HepG2 (cell line): ENCODE results near the gene CPED1. TPM values are rescaled to one million over a fixed set of nuclear protein-coding genes. Genes with fewer than 3 reads are reported as not detected.

Experiments used
- ATAC-seq: fragments of 200-7000 bp; cut with Tn5 transposase; 3 replicates; pipeline ENCODE4 v1.9.1; 2020; ENCODE audit warnings: mild to moderate bottlenecking, moderate library complexity
- BruUV-seq: library from RNA; stranded (reverse); fragments of 400-500 nt; replicated peaks from 2 replicates; lab custom pipeline; 2021; lab: Mats Ljungman, UMichigan
- CTCF ChIA-PET: fragments of 300-600 bp; formaldehyde crosslinking; extraction: SDS; loops from one replicate; lab custom pipeline; 2021; ENCODE audit warnings: low total read pairs, inconsistent platforms, low intra/inter-chr PET ratio; lab: Yijun Ruan, JAX
- POLR2A ChIA-PET: fragments of 350-600 bp; sonication (Branson Sonifier 250); formaldehyde crosslinking; loops from one replicate; lab custom pipeline; 2020; ENCODE audit warnings: antibody characterized with exemption, inconsistent platforms; lab: Yijun Ruan, JAX
- DNase-seq: peaks from one replicate; pipeline ENCODE4 v3.0.0-alpha.2; 2015; ENCODE audit warnings: low spot score
- FAIRE-seq: peaks from 3 replicates; lab custom pipeline; 2011; peaks lifted over from hg19 to GRCh38; lab: Jason Lieb, UNC
- H2AFZ ChIP-seq: one replicate; pipeline ENCODE4 v1.6.1; 2011; ENCODE audit warnings: low read length, inconsistent platforms
- H3K27ac ChIP-seq: fragments of 300-600 bp; 3 replicates; pipeline ENCODE4 v1.8.0; 2011; ENCODE audit warnings: mixed run types, mild to moderate bottlenecking, mixed read lengths, low read length, inconsistent platforms; ENCODE audit not compliant: insufficient read depth; ENCODE audit errors: extremely low read length
- H3K27me3 ChIP-seq, 2 experiments: fragments of 200-600 bp in 1 of 2; 2 replicates in 1 of 2; 3 replicates in 1 of 2; pipeline versions ENCODE4 v1.6.0 to v1.8.0; 2011; ENCODE audit warnings: low read length in 2 of 2, mild to moderate bottlenecking in 2 of 2, moderate library complexity in 2 of 2, inconsistent platforms in 1 of 2; ENCODE audit not compliant: insufficient read depth in 2 of 2, control insufficient read depth in 1 of 2
- H3K36me3 ChIP-seq, 2 experiments: fragments of 200-600 bp in 1 of 2; replicated peaks in 1 of 2; 2 replicates in 1 of 2; 3 replicates in 1 of 2; pipeline versions ENCODE4 v1.5.1 to v1.8.0; 2011; ENCODE audit warnings: low read length in 2 of 2, inconsistent platforms in 1 of 2; ENCODE audit not compliant: insufficient read depth in 2 of 2, control insufficient read depth in 1 of 2
- H3K4me1 ChIP-seq: 2 replicates; pipeline ENCODE4 v1.5.1; 2012; ENCODE audit warnings: low read length, inconsistent platforms; ENCODE audit not compliant: insufficient read depth
- H3K4me2 ChIP-seq: 2 replicates; pipeline ENCODE4 v1.6.0; 2011; ENCODE audit warnings: low read depth, low read length, inconsistent platforms
- H3K4me3 ChIP-seq, 3 experiments: fragments of 200-600 bp in 1 of 3; sonication (generic), shearing (Covaris generic) in 1 of 3; replicated peaks in 1 of 3; 2 replicates each; pipeline ENCODE4 v1.5.1; 2011 to 2016; ENCODE audit warnings: low read length in 3 of 3, inconsistent platforms in 2 of 3, low read depth in 2 of 3, mild to moderate bottlenecking in 2 of 3, control low read depth in 1 of 3, mixed read lengths in 1 of 3; ENCODE audit not compliant: insufficient read depth in 1 of 3
- H3K79me2 ChIP-seq: one replicate; pipeline ENCODE4 v1.6.1; 2011; ENCODE audit warnings: low read length, inconsistent platforms; ENCODE audit not compliant: insufficient read depth
- H3K9ac ChIP-seq: 2 replicates; pipeline ENCODE4 v1.6.0; 2011; ENCODE audit warnings: mild to moderate bottlenecking, low read depth, low read length, inconsistent platforms; ENCODE audit not compliant: insufficient read depth
- H3K9me3 ChIP-seq: 2 replicates; pipeline ENCODE4 v1.5.1; 2012; ENCODE audit warnings: mild to moderate bottlenecking, low read length
- H4K20me1 ChIP-seq: 2 replicates; pipeline ENCODE4 v1.6.0; 2011; ENCODE audit warnings: inconsistent platforms, mild to moderate bottlenecking, low read length, moderate library complexity; ENCODE audit not compliant: insufficient read depth
- FOXM1 ChIP-seq: sonication (generic); formaldehyde crosslinking; IDR thresholded peaks from 2 replicates; pipeline ENCODE4 v1.5.0; 2020; ENCODE audit warnings: missing genetic modification reagents
- NFRKB ChIP-seq: fragments of 450-650 bp; IDR thresholded peaks from 2 replicates; pipeline ENCODE4 v1.6.1; 2017
- SOX6 ChIP-seq, 2 experiments: fragments of 450-650 bp in 1 of 2; sonication (generic) in 1 of 2; formaldehyde crosslinking in 1 of 2; IDR thresholded peaks; 2 replicates each; pipeline versions ENCODE4 v1.4.0 to v1.6.1; 2017 to 2020; ENCODE audit warnings: antibody characterized with exemption in 1 of 2, mild to moderate bottlenecking in 1 of 2, missing genetic modification reagents in 1 of 2
- SP2 ChIP-seq: sonication (generic); formaldehyde crosslinking; IDR thresholded peaks from 2 replicates; pipeline ENCODE4 v1.5.1; 2020; ENCODE audit warnings: mild to moderate bottlenecking, missing genetic modification reagents
- ZNF343 ChIP-seq: sonication (generic); formaldehyde crosslinking; IDR thresholded peaks from 2 replicates; pipeline ENCODE4 v1.4.0; 2020; ENCODE audit warnings: mild to moderate bottlenecking, missing genetic modification reagents
- ZNF567 ChIP-seq: sonication (generic); formaldehyde crosslinking; IDR thresholded peaks from 2 replicates; pipeline ENCODE4 v1.8.1; 2023; ENCODE audit warnings: mild to moderate bottlenecking, missing genetic modification reagents, borderline replicate concordance
- WGBS: methylation state at CpG from one replicate; pipeline ENCODE4 v1.1.6; 2017; ENCODE audit warnings: low lambda C conversion rate; 5-methylcytosine and 5-hydroxymethylcytosine counted together
- in situ Hi-C: cut with HindIII; loops from 2 replicates; pipeline ENCODE4 v1.10.0; 2017; ENCODE audit warnings: low pct_unique_long_range_greater_than_20kb; ENCODE audit not compliant: extremely low pct_ligation_motif_present
- intact Hi-C: fragments of 100-400 bp; cut with micrococcal nuclease; formaldehyde crosslinking; loops from one replicate; pipeline ENCODE4 v1.10.0; 2022; ENCODE audit not compliant: unreplicated experiment
- polyA plus RNA-seq, 8 experiments: library from polyadenylated mRNA; depleted of rRNA in 3 of 8; stranded (reverse) in 7 of 8; unstranded in 1 of 8; fragments of >200 nt; fragmentation: Illumina TruSeq in 4 of 8; extraction: Trizol in 4 of 8; gene quantifications; 2 replicates each; pipeline versions ENCODE4 v1.2.1 to v1.2.3, GENCODE V29; 2011 to 2016; ENCODE audit warnings: low read depth in 4 of 8, missing spikeins in 1 of 8, mixed read lengths in 1 of 8; ENCODE audit not compliant: insufficient read depth in 1 of 8
- total RNA-seq, 5 experiments: library from RNA; depleted of rRNA; stranded (reverse); fragments of >200 nt; fragmentation: Illumina TruSeq; extraction: Trizol; gene quantifications; 2 replicates each; pipeline ENCODE4 v1.2.3, GENCODE V29; 2016; ENCODE audit warnings: low read depth in 1 of 5
- TF ChIP-seq, protein P1 (sequence below): sonication (generic); formaldehyde crosslinking; IDR thresholded peaks from 2 replicates; pipeline ENCODE4 v1.5.0; 2020; ENCODE audit warnings: missing genetic modification reagents
- TF ChIP-seq, protein P2 (sequence below): sonication (generic); formaldehyde crosslinking; conservative IDR thresholded peaks from 2 replicates; pipeline ENCODE4 v1.4.0; 2020; ENCODE audit warnings: missing genetic modification reagents
- TF ChIP-seq, protein P3 (sequence below): sonication (generic); formaldehyde crosslinking; IDR thresholded peaks from 2 replicates; pipeline ENCODE4 v1.8.1; 2023; ENCODE audit warnings: missing genetic modification reagents, inconsistent platforms, borderline replicate concordance

The CPED1 gene
- total and polyA plus RNA-seq, 2 of the 13 experiments (the other 11 are each of a cell fraction or from before 2014, with no cell fraction given): 11.5 to 27.0 TPM

DNA sequence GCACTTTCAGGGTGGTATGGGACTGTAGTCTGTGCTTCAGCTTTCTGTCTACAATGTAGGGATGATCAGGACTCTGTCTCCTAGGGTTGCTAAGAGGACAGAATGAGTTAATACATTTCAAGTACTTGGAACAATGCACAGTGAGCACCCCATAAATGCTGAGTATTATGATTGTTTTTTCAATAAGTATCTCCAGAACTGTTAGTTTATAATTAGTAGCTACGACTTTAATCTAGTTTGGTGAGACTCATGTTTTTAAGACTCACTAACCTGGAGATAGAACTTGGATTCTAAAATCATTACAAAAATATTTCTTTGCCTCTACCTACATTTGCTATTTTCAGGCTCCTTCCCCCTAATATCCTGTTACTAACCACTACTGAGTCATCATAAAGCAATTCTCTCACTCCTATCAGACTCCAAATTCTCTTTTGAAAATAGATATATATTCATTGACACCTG is 95.3 kb downstream of the CPED1 start:
- Histone ChIP-seq H4K20me1 (no peaks in the 10 kb centered on the region), H3K9ac (no peak overlapping the region), H2AFZ (no peak overlapping the region), H3K4me1 (peaks cover 11% of the 10 kb centered on the region), H3K27me3 (no peaks in the 10 kb centered on the region), H3K4me2 (no peak overlapping the region), H3K9me3 (no peaks in the 10 kb centered on the region)
- ATAC-seq: no peak; the same call in 2 of the 3 replicates
- BruUV-seq: no TSS peak
- CTCF ChIA-PET: no interaction called here
- intact Hi-C loops (no loop called here), in situ Hi-C loops (loop anchor here (5.0 kb wide), 1 partner anchor 97 kb away; the partner anchor contains the start of gene CPED1)
- POLR2A ChIA-PET: no interaction called here
- TF ChIP-seq NFRKB: no peak
- TF ChIP-seq, protein P1, sequence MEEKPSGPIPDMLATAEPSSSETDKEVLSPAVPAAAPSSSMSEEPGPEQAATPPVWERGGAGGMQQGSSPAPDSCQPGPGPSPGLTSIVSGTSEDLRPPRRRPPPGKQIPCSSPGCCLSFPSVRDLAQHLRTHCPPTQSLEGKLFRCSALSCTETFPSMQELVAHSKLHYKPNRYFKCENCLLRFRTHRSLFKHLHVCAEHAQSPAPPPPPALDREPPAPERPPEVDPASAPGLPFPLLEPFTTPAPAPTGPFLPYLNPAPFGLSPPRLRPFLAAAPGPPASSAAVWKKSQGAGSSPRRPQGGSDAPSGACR (CRISPR knock-in tag): no peak
- no peak for TF ChIP-seq ZNF343
- TF ChIP-seq SOX6 (IDR thresholded peaks at IDR 0.05): no peak
- TF ChIP-seq SOX6 (CRISPR knock-in tag; IDR thresholded peaks at IDR 0.05): no peak
- no peak for TF ChIP-seq SP2 (CRISPR knock-in tag)
- no peak for TF ChIP-seq ZNF567 (CRISPR knock-in tag)
- TF ChIP-seq, protein P2, sequence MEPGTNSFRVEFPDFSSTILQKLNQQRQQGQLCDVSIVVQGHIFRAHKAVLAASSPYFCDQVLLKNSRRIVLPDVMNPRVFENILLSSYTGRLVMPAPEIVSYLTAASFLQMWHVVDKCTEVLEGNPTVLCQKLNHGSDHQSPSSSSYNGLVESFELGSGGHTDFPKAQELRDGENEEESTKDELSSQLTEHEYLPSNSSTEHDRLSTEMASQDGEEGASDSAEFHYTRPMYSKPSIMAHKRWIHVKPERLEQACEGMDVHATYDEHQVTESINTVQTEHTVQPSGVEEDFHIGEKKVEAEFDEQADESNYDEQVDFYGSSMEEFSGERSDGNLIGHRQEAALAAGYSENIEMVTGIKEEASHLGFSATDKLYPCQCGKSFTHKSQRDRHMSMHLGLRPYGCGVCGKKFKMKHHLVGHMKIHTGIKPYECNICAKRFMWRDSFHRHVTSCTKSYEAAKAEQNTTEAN (CRISPR knock-in tag): no peak
- TF ChIP-seq, protein P3, sequence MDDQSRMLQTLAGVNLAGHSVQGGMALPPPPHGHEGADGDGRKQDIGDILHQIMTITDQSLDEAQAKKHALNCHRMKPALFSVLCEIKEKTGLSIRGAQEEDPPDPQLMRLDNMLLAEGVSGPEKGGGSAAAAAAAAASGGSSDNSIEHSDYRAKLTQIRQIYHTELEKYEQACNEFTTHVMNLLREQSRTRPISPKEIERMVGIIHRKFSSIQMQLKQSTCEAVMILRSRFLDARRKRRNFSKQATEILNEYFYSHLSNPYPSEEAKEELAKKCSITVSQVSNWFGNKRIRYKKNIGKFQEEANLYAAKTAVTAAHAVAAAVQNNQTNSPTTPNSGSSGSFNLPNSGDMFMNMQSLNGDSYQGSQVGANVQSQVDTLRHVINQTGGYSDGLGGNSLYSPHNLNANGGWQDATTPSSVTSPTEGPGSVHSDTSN (CRISPR knock-in tag): no peak
- no peak for TF ChIP-seq FOXM1 (CRISPR knock-in tag)
- TF ChIP-seq, all 625 proteins: peak for 0
- no peak for DNase-seq
- Histone ChIP-seq H3K27ac (no peak overlapping the region), H3K4me3 (no peak overlapping the region), H3K36me3 (no peaks in the 10 kb centered on the region), H3K79me2 (no peaks in the 10 kb centered on the region)
- WGBS: 25% methylated on average over 1 of the region's 1 CpG
- no peak for FAIRE-seq
